Natural killer cell (primary cell): Measurements from ENCODE around the gene CD226. TPM values are rescaled to one million over a fixed set of nuclear protein-coding genes. Genes with fewer than 3 reads are reported as not detected.

ENCODE experiments used
- ATAC-seq, 3 donors: fragments of 150-1000 bp in 2 of 3; fragments of 200-7000 bp in 1 of 3; cut with Tn5 transposase; 1 replicate in 1 of 3; 2 replicates in 2 of 3; pipeline ENCODE4 v1.10.0; 2021; ENCODE audit warnings: mild to moderate bottlenecking in 2 of 3, moderate library complexity in 2 of 3
- DNase-seq, 2 donors: peaks; one replicate each; pipeline versions ENCODE4 v3.0.0 to v3.0.0-alpha.2; 2013 to 2021; ENCODE audit warnings: mixed read lengths in 1 of 2
- H3K27ac ChIP-seq: one replicate; pipeline ENCODE4 v1.5.1; 2013; ENCODE audit warnings: mild to moderate bottlenecking, low read length
- H3K27me3 ChIP-seq: one replicate; pipeline ENCODE4 v1.6.1; 2013; ENCODE audit warnings: low read length; ENCODE audit not compliant: control insufficient read depth, insufficient read depth
- H3K36me3 ChIP-seq: one replicate; pipeline ENCODE4 v1.6.1; 2013; ENCODE audit warnings: low read length; ENCODE audit not compliant: control insufficient read depth, insufficient read depth
- H3K4me1 ChIP-seq: one replicate; pipeline ENCODE4 v1.6.1; 2013; ENCODE audit warnings: low read length; ENCODE audit not compliant: control insufficient read depth, insufficient read depth
- H3K4me3 ChIP-seq: one replicate; pipeline ENCODE4 v1.5.1; 2013; ENCODE audit warnings: low read length
- H3K9me3 ChIP-seq: one replicate; pipeline ENCODE4 v1.6.1; 2013; ENCODE audit warnings: low read length; ENCODE audit not compliant: control insufficient read depth, insufficient read depth
- H3K27ac Mint-ChIP-seq, 2 donors: one replicate each; pipeline ENCODE4 v1.8.0; 2022; ENCODE audit warnings: mild to moderate bottlenecking in 2 of 2, mixed read lengths in 2 of 2, moderate library complexity in 1 of 2
- H3K27me3 Mint-ChIP-seq, 2 donors: one replicate each; pipeline ENCODE4 v1.8.0; 2022; ENCODE audit warnings: low read depth in 2 of 2, mixed read lengths in 2 of 2
- H3K36me3 Mint-ChIP-seq: one replicate; pipeline ENCODE4 v1.8.0; 2022; ENCODE audit warnings: mixed read lengths
- H3K4me1 Mint-ChIP-seq, 2 donors: one replicate each; pipeline ENCODE4 v1.8.0; 2022; ENCODE audit warnings: mixed read lengths in 2 of 2
- H3K4me3 Mint-ChIP-seq: one replicate; pipeline ENCODE4 v1.8.0; 2022; ENCODE audit warnings: mild to moderate bottlenecking, moderate library complexity, mixed read lengths
- H3K9me3 Mint-ChIP-seq, 2 donors: one replicate each; pipeline ENCODE4 v1.8.0; 2022; ENCODE audit warnings: mixed read lengths in 2 of 2
- CTCF ChIP-seq: fragments of 200-600 bp; IDR thresholded peaks from one replicate; pipeline ENCODE4 v1.8.0; 2022; ENCODE audit warnings: antibody characterized with exemption
- WGBS: methylation state at CpG from one replicate; pipeline ENCODE4 v1.1.7; 2013; ENCODE audit warnings: missing lambda C conversion rate; ENCODE audit not compliant: insufficient coverage; 5-methylcytosine and 5-hydroxymethylcytosine counted together
- intact Hi-C: fragments of 100-400 bp; cut with micrococcal nuclease; formaldehyde crosslinking; loops from one replicate; pipeline ENCODE4 v1.14.2; 2022
- total RNA-seq, 4 donors: library from RNA; stranded (reverse); fragments of 120-200 nt in 1 of 4; gene quantifications; one replicate each; pipeline versions ENCODE4 v1.2.3 to v1.2.4, GENCODE V29; 2013 to 2022

CD226 gene
- 100 to 1,000 TPM; 151 to 178 (median 162) TPM for total RNA-seq
- total RNA-seq (2013) = 276 TPM

DNA sequence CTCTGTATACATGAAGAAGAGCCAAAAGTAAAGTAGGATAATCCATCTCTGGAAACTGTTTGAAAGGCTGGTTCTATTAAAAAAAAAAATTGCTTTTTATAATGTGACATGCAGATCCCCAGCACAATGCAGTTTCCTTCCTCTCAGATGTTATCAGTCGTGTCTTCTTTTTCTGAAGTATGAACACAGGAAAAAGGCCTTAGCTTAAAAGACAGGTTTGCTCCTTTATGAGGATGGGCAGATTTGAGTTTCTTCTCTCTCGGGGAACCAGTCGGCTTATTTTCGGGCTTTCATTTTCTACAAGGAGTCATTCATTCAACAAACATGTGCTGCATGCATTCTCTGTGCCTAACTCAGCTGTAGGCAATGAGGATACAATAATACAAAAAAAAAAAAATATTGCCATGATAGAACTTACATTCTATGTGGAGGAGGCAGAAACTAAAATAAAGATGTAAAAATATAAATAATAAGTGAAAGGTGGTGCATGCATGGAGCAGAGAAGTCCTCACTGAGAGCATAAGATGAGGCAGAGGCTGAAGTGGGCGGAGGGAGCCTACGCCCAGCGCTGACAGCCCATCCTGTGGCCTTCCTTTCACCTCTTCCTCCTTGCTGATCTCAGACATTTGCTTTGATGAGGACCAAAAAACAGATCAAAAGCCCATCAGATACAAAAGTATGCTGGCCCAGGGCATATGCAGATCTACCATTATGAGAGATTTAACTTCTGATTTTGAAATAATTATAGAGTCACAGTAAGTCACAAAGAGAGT lies at the start of gene CD226:
CD226 (minus strand) TSS at position 513 of the 773 bp plus-strand sequence; CDS start at position 46, 467 bp downstream.
- peak; percentile 48 to 65 (median 57) for ATAC-seq

DNA sequence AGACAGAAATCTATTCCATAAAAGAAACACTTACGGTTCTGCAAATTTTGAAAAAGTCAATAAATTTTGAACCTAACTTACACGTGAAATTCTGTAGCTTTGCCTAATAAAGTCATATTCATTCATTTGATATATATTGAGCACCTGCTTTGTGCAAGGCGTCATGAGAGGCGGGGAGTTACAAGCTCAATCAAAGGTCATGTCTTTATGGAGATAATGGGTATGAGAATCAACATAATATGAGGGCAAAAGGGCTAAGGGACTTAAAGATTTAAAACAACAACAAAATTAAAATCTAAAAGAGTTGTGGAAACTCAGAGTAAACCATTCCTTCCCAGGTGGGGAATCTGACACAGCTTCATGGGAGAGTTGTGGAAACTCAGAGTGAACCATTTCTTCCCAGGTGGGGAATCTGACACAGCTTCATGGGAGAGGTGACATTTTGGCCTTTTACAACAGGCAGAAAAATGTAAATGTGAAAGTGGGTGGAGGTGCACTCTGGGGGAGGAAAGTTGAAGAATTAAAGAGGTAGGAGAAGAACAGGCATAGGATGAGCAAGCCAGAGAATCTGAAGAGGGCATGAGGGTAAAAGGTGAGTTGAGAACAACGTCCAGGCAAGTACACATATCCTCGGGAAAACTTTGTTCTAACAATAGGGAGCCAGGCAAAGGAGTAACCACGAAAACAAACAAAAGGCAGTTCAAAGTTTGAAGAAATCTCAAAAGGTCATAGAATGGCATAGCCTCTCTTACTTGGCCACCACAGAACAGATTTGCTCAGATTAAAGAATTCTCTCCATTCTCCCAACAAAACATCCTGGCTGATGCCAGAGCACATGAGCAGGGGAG lies 49.5 kb upstream of the CD226 start:
- H3K27me3 Mint-ChIP-seq = no peaks in the 10 kb centered on the region
- WGBS = 89% methylated on average over 6 of the region's 7 CpGs
- H3K4me3 Mint-ChIP-seq = no peak overlapping the region
- H3K36me3 Mint-ChIP-seq = peaks cover 11% of the 10 kb centered on the region
- Histone ChIP-seq H3K36me3 (no peaks in the 10 kb centered on the region), H3K27ac (no peak overlapping the region), H3K9me3 (no peaks in the 10 kb centered on the region), H3K27me3 (no peaks in the 10 kb centered on the region), H3K4me3 (no peak overlapping the region), H3K4me1 (no peaks in the 10 kb centered on the region)
- no peaks in the 10 kb centered on the region for H3K9me3 Mint-ChIP-seq
- no peak for TF ChIP-seq CTCF
- H3K4me1 Mint-ChIP-seq = peaks cover 8 to 13% of the 10 kb centered on the region in 2 donors
- intact Hi-C loops = no loop called here
- no peak overlapping the region for H3K27ac Mint-ChIP-seq
- no peak for ATAC-seq
- no peak for DNase-seq

More for the DNA sequence above, at the start of gene CD226:
- Mint-ChIP-seq H3K27ac (no peak within 1 kb of the TSS), H3K36me3 (peaks cover 16% of the 10 kb centered on the region), H3K9me3 (no peaks in the 10 kb centered on the region), H3K4me1 (peaks cover 11% of the 10 kb centered on the region in 2 donors), H3K27me3 (no peaks in the 10 kb centered on the region), H3K4me3 (no peak within 1 kb of the TSS)
- Histone ChIP-seq H3K36me3 (no peaks in the 10 kb centered on the region), H3K4me1 (peaks cover 27% of the 10 kb centered on the region), H3K27ac (peak within 1 kb of the TSS; percentile 55), H3K9me3 (no peaks in the 10 kb centered on the region), H3K4me3 (peak within 1 kb of the TSS; percentile 50), H3K27me3 (no peaks in the 10 kb centered on the region)
- 4% methylated on average over 6 of the region's 7 CpGs for WGBS
- no peak for TF ChIP-seq CTCF
- DNase-seq = peak in 1 of 2 donors; percentile 70
- intact Hi-C loops = loop anchor here (1.0 to 10.0 kb wide), 3 partner anchors 12 to 1233 kb away; partner anchors contain the start of gene TMX3

GRCh38 chr18:69996417-69996816 lies 48.7 kb upstream of the CD226 start:
- intact Hi-C loops = no loop called here
- Mint-ChIP-seq H3K27ac (no peak overlapping the region), H3K36me3 (peaks cover 11% of the 10 kb centered on the region)

More at GRCh38 chr18:69996417-69996816, 48.7 kb upstream of the CD226 start:
- Histone ChIP-seq H3K27ac (no peak overlapping the region), H3K36me3 (no peaks in the 10 kb centered on the region), H3K9me3 (no peaks in the 10 kb centered on the region), H3K4me1 (no peaks in the 10 kb centered on the region), H3K4me3 (no peak overlapping the region), H3K27me3 (no peaks in the 10 kb centered on the region)
- Mint-ChIP-seq H3K4me3 (no peak overlapping the region), H3K27me3 (no peaks in the 10 kb centered on the region), H3K9me3 (no peaks in the 10 kb centered on the region), H3K4me1 (peaks cover 8 to 13% of the 10 kb centered on the region in 2 donors)
- DNase-seq (no peak), ATAC-seq (no peak)
- TF ChIP-seq CTCF = no peak
- 97% methylated on average over 2 of the region's 2 CpGs for WGBS
